Measurements from ENCODE around the gene MPHOSPH9.

Gene MPHOSPH9

GRCh38 chr12:123114304-123115083 lies 118.4 kb downstream of the MPHOSPH9 start:
- DNase-seq (ENCODE audit: low read depth): no peak
- TF ChIP-seq, protein P1, sequence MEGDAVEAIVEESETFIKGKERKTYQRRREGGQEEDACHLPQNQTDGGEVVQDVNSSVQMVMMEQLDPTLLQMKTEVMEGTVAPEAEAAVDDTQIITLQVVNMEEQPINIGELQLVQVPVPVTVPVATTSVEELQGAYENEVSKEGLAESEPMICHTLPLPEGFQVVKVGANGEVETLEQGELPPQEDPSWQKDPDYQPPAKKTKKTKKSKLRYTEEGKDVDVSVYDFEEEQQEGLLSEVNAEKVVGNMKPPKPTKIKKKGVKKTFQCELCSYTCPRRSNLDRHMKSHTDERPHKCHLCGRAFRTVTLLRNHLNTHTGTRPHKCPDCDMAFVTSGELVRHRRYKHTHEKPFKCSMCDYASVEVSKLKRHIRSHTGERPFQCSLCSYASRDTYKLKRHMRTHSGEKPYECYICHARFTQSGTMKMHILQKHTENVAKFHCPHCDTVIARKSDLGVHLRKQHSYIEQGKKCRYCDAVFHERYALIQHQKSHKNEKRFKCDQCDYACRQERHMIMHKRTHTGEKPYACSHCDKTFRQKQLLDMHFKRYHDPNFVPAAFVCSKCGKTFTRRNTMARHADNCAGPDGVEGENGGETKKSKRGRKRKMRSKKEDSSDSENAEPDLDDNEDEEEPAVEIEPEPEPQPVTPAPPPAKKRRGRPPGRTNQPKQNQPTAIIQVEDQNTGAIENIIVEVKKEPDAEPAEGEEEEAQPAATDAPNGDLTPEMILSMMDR (conservative IDR thresholded peaks at IDR 0.05; ENCODE audit: low read length): no peak
- no peak overlapping the region for H3K4me3 ChIP-seq (ENCODE audit: low read length)

DNA sequence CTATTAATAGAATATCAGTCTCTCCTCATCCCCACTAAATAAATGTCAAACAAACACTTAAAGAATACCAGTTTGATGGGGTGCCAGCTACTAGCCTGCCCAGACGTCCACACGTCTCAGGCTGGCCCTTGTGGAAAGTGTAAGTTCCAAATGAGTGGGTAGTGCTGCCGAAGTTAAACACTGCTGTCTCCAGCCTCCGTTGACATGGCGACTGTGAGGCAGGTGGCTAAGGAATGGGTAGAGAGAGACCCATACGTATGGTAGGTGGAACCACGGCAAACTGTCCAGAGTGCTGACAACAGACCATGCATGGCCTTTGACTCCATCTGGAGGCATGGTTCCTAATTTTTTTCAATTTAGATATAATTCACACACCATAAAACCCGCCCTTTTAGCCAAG lies 119.9 kb downstream of the MPHOSPH9 start:
- no peak for DNase-seq (ENCODE audit: low read depth)
- H3K4me3 ChIP-seq (ENCODE audit: low read length): no peak overlapping the region
- TF ChIP-seq, protein P1 (conservative IDR thresholded peaks at IDR 0.05; ENCODE audit: low read length): no peak

GRCh38 chr12:123111498-123112165 lies 121.3 kb downstream of the MPHOSPH9 start:
- H3K4me3 ChIP-seq (ENCODE audit: low read length): no peak overlapping the region
- TF ChIP-seq, protein P1 (conservative IDR thresholded peaks at IDR 0.05; ENCODE audit: low read length): no peak
- no peak for DNase-seq (ENCODE audit: low read depth)

DNA sequence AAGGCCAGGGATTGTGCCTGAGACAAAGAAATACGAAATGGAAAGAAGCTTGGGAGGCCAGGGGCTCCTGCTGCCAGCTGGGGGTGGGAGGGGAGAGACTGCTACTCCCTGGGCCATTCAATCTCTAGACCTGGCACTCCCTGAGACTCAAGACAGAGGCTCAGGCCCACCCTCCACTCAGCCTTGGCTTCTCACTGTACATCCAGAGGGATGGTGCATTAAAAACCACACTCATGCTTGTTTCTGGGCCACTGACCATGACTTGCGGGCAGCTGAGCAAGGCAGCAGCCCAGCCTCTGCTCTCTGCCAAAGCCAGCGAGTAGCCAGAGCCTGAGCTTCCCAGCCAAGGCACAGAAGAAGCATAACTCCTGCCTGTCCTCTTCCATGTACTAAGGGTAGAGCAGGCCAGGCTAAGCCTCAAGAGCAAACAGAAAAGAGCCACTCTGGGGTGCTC lies 123.6 kb downstream of the MPHOSPH9 start:
- H3K4me3 ChIP-seq (ENCODE audit: low read length): no peak overlapping the region
- DNase-seq (ENCODE audit: low read depth): no peak
- TF ChIP-seq, protein P1 (conservative IDR thresholded peaks at IDR 0.05; ENCODE audit: low read length): no peak

GRCh38 chr12:123108682-123109066 lies 124.3 kb downstream of the MPHOSPH9 start:
- H3K4me3 ChIP-seq (ENCODE audit: low read length): no peak overlapping the region
- no peak for DNase-seq (ENCODE audit: low read depth)
- TF ChIP-seq, protein P1 (conservative IDR thresholded peaks at IDR 0.05; ENCODE audit: low read length): no peak

DNA sequence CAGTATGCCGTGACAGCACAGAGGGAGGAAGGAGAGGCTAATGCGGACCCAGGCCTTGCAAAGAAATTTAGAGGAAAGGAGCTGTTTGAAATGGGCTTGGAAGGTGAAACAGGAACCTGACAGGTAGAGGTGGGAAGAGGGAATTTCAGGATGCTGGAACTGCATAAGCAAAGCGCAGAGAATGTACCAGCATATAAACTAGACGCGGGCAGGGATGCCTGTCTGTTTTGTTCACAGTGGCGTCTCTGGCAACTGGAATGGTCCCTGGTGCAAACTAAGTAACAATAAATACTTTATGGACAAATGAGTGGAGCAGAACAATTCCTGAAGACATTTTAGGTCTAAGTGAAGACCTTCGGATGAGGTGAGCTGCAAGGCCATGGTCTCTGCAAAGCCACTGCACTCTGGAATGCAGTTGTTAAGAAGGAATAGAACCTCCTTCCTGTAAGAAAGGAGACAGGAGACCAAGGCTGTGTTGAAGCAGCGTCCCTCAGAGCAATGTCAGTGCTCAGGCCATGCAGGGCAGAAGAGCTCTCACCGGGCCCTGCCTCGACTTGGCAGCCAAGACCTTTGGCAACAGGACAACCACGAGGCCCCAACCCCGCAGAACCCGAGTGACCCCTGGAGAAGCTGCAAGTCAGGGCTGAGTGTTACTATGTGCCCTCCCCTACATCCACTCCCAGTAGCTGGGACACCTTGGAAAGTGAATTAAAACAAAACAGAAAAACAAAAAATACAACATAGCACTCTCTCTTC lies 124.8 kb downstream of the MPHOSPH9 start:
- TF ChIP-seq, protein P1 (conservative IDR thresholded peaks at IDR 0.05; ENCODE audit: low read length): no peak
- no peak for DNase-seq (ENCODE audit: low read depth)

More for the DNA sequence above, 124.8 kb downstream of the MPHOSPH9 start:
- H3K4me3 ChIP-seq (ENCODE audit: low read length): no peak overlapping the region
